ENCODE data around the gene KRT86. TPM values are rescaled to one million over a fixed set of nuclear protein-coding genes. Genes with fewer than 3 reads are reported as not detected.

The KRT86 gene
- total and polyA plus RNA-seq, 2 donors (not counting 1 experiment from before 2014, with no cell fraction given) = 0.02 to 0.17 TPM

DNA sequence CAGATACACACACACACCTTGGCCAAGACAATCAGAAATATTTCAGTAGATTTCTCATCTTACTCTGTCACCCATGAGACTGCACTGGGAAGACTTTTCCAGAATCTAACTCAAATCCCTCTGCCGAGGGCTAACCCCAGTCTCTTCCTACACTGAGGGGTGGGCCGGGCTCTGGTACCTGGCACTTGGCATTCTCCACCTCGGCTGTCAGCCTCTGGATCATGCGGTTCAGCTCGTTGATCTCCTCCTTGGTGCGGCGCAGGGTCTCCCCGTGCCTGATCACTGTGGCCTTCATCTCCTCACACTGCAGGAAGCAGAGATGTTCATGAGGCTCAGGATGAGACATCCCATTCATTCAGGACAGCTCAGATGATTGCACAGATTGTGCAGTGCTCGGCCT lies 41.8 kb downstream of the KRT86 start:
- no peaks in the 10 kb centered on the region for H3K9me3 ChIP-seq (ENCODE audit: control insufficient read depth, insufficient read depth, low read depth, low read length)
- peaks cover 42% of the 10 kb centered on the region for H3K27me3 ChIP-seq (ENCODE audit: control insufficient read depth, insufficient read depth, low read length)
- no peak overlapping the region for H3K27ac ChIP-seq (ENCODE audit: insufficient read depth, low read length)
- no peak for DNase-seq (ENCODE audit: low read depth in 2 of 2)
- no peak overlapping the region for H2AFZ ChIP-seq (ENCODE audit: low read length)
- H3K79me2 ChIP-seq (ENCODE audit: control insufficient read depth, insufficient read depth, low read length) = no peaks in the 10 kb centered on the region
- no peak for TF ChIP-seq EZH2 (IDR thresholded peaks at IDR 0.05; ENCODE audit: low read length, missing control alignments)
- TF ChIP-seq, protein P1, sequence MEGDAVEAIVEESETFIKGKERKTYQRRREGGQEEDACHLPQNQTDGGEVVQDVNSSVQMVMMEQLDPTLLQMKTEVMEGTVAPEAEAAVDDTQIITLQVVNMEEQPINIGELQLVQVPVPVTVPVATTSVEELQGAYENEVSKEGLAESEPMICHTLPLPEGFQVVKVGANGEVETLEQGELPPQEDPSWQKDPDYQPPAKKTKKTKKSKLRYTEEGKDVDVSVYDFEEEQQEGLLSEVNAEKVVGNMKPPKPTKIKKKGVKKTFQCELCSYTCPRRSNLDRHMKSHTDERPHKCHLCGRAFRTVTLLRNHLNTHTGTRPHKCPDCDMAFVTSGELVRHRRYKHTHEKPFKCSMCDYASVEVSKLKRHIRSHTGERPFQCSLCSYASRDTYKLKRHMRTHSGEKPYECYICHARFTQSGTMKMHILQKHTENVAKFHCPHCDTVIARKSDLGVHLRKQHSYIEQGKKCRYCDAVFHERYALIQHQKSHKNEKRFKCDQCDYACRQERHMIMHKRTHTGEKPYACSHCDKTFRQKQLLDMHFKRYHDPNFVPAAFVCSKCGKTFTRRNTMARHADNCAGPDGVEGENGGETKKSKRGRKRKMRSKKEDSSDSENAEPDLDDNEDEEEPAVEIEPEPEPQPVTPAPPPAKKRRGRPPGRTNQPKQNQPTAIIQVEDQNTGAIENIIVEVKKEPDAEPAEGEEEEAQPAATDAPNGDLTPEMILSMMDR (conservative IDR thresholded peaks at IDR 0.05 in 1 of 2, IDR thresholded peaks at IDR 0.05 in 1 of 2; ENCODE audit: low read depth in 1 of 2, low read length in 2 of 2) = no peak
- H3K4me2 ChIP-seq (ENCODE audit: extremely low read depth, insufficient read depth, low read length) = no peak overlapping the region
- H3K9ac ChIP-seq (ENCODE audit: insufficient read depth, low read length) = no peak overlapping the region
- H4K20me1 ChIP-seq (ENCODE audit: control insufficient read depth, extremely low read depth, insufficient read depth, low read length) = no peaks in the 10 kb centered on the region
- H3K4me1 ChIP-seq (ENCODE audit: control insufficient read depth, extremely low read depth, insufficient read depth, low read length) = no peaks in the 10 kb centered on the region
- H3K4me3 ChIP-seq (replicated peaks in 1 of 4; ENCODE audit: control extremely low read depth in 1 of 4, insufficient read depth in 1 of 4, low read depth in 3 of 4, low read length in 4 of 4) = no peak overlapping the region
- H3K36me3 ChIP-seq (ENCODE audit: control insufficient read depth, insufficient read depth, low read length) = no peaks in the 10 kb centered on the region

- TF ChIP-seq EZH2 (IDR thresholded peaks at IDR 0.05; ENCODE audit: low read length, missing control alignments) = no peak
- TF ChIP-seq, protein P1 (conservative IDR thresholded peaks at IDR 0.05 in 1 of 2, IDR thresholded peaks at IDR 0.05 in 1 of 2; ENCODE audit: low read depth in 1 of 2, low read length in 2 of 2) = no peak
- no peaks in the 10 kb centered on the region for H3K9me3 ChIP-seq (ENCODE audit: control insufficient read depth, insufficient read depth, low read depth, low read length)
- H2AFZ ChIP-seq (ENCODE audit: low read length) = no peak overlapping the region
- H3K79me2 ChIP-seq (ENCODE audit: control insufficient read depth, insufficient read depth, low read length) = no peaks in the 10 kb centered on the region
- no peak for DNase-seq (ENCODE audit: low read depth in 2 of 2)
- no peaks in the 10 kb centered on the region for H3K36me3 ChIP-seq (ENCODE audit: control insufficient read depth, insufficient read depth, low read length)
- H4K20me1 ChIP-seq (ENCODE audit: control insufficient read depth, extremely low read depth, insufficient read depth, low read length) = no peaks in the 10 kb centered on the region
- no peak overlapping the region for H3K9ac ChIP-seq (ENCODE audit: insufficient read depth, low read length)
- no peak overlapping the region for H3K4me3 ChIP-seq (replicated peaks in 1 of 4; ENCODE audit: control extremely low read depth in 1 of 4, insufficient read depth in 1 of 4, low read depth in 3 of 4, low read length in 4 of 4)
- H3K4me2 ChIP-seq (ENCODE audit: extremely low read depth, insufficient read depth, low read length) = no peak overlapping the region
- no peak overlapping the region for H3K27ac ChIP-seq (ENCODE audit: insufficient read depth, low read length)
- H3K4me1 ChIP-seq (ENCODE audit: control insufficient read depth, extremely low read depth, insufficient read depth, low read length) = no peaks in the 10 kb centered on the region
- peaks cover 46% of the 10 kb centered on the region for H3K27me3 ChIP-seq (ENCODE audit: control insufficient read depth, insufficient read depth, low read length)
Observed at GRCh38 chr12:52316701-52317100, 42.3 kb downstream of the KRT86 start.

GRCh38 chr12:52317468-52318052 lies 43.1 kb downstream of the KRT86 start:
- Histone ChIP-seq H3K4me3 (replicated peaks in 1 of 4; ENCODE audit: control extremely low read depth in 1 of 4, insufficient read depth in 1 of 4, low read depth in 3 of 4, low read length in 4 of 4) (no peak overlapping the region), H3K79me2 (ENCODE audit: control insufficient read depth, insufficient read depth, low read length) (no peaks in the 10 kb centered on the region), H3K4me1 (ENCODE audit: control insufficient read depth, extremely low read depth, insufficient read depth, low read length) (no peaks in the 10 kb centered on the region), H3K27me3 (ENCODE audit: control insufficient read depth, insufficient read depth, low read length) (peaks cover 48% of the 10 kb centered on the region), H3K36me3 (ENCODE audit: control insufficient read depth, insufficient read depth, low read length) (no peaks in the 10 kb centered on the region), H3K9me3 (ENCODE audit: control insufficient read depth, insufficient read depth, low read depth, low read length) (no peaks in the 10 kb centered on the region), H2AFZ (ENCODE audit: low read length) (no peak overlapping the region), H3K4me2 (ENCODE audit: extremely low read depth, insufficient read depth, low read length) (no peak overlapping the region), H3K27ac (ENCODE audit: insufficient read depth, low read length) (no peak overlapping the region), H4K20me1 (ENCODE audit: control insufficient read depth, extremely low read depth, insufficient read depth, low read length) (no peaks in the 10 kb centered on the region), H3K9ac (ENCODE audit: insufficient read depth, low read length) (no peak overlapping the region)
- TF ChIP-seq, protein P1 (conservative IDR thresholded peaks at IDR 0.05 in 1 of 2, IDR thresholded peaks at IDR 0.05 in 1 of 2; ENCODE audit: low read depth in 1 of 2, low read length in 2 of 2) = no peak
- TF ChIP-seq EZH2 (IDR thresholded peaks at IDR 0.05; ENCODE audit: low read length, missing control alignments) = no peak
- DNase-seq (ENCODE audit: low read depth in 2 of 2) = no peak
